Osteoblast (primary cell): Measurements from ENCODE around the gene ATP2B2. TPM values are rescaled to one million over a fixed set of nuclear protein-coding genes. Genes with fewer than 3 reads are reported as not detected.

Source experiments
- DNase-seq: peaks from one replicate; pipeline ENCODE4 v3.0.0; 2011; ENCODE audit warnings: low spot score, mixed read lengths; ENCODE audit not compliant: insufficient read length; ENCODE audit errors: missing footprints
- H2AFZ ChIP-seq: 2 replicates; pipeline ENCODE4 v1.6.0; 2011; ENCODE audit warnings: mild to moderate bottlenecking, low read length
- H3K27ac ChIP-seq: 2 replicates; pipeline ENCODE4 v1.5.1; 2011; ENCODE audit warnings: mild to moderate bottlenecking, low read depth, low read length, moderate library complexity
- H3K27me3 ChIP-seq: 2 replicates; pipeline ENCODE4 v1.6.0; 2012; ENCODE audit warnings: mild to moderate bottlenecking, control low read depth, inconsistent platforms, low read length, moderate library complexity; ENCODE audit not compliant: insufficient read depth
- H3K36me3 ChIP-seq: 2 replicates; pipeline ENCODE4 v1.5.1; 2011; ENCODE audit warnings: mild to moderate bottlenecking, low read length, control low read depth, moderate library complexity; ENCODE audit not compliant: insufficient read depth
- H3K4me1 ChIP-seq: 2 replicates; pipeline ENCODE4 v1.5.1; 2011; ENCODE audit warnings: mild to moderate bottlenecking, low read length, control low read depth, moderate library complexity; ENCODE audit not compliant: insufficient read depth
- H3K4me2 ChIP-seq: 2 replicates; pipeline ENCODE4 v1.6.0; 2011; ENCODE audit warnings: mild to moderate bottlenecking, low read length; ENCODE audit not compliant: insufficient read depth
- H3K4me3 ChIP-seq: fragments of 200-600 bp; sonication (generic); 3 replicates; pipeline ENCODE4 v1.5.1; 2012; ENCODE audit warnings: mild to moderate bottlenecking, low read length, inconsistent platforms; ENCODE audit not compliant: insufficient read depth
- H3K79me2 ChIP-seq: 2 replicates; pipeline ENCODE4 v1.6.0; 2012; ENCODE audit warnings: mild to moderate bottlenecking, low read length, control low read depth, inconsistent platforms; ENCODE audit not compliant: insufficient read depth
- H3K9me3 ChIP-seq: 2 replicates; pipeline ENCODE4 v1.5.1; 2011; ENCODE audit warnings: low read depth, low read length, control low read depth
- H4K20me1 ChIP-seq: 2 replicates; pipeline ENCODE4 v1.6.0; 2012; ENCODE audit warnings: mild to moderate bottlenecking, low read length, control low read depth; ENCODE audit not compliant: insufficient read depth
- total RNA-seq: library from RNA; depleted of rRNA; stranded (reverse); fragments of >200 nt; gene quantifications from 2 replicates; pipeline ENCODE4 v1.2.3, GENCODE V29; 2012
- TF ChIP-seq, protein P1 (sequence below): IDR thresholded peaks from 2 replicates; pipeline ENCODE4 v1.5.1; 2011; ENCODE audit warnings: mild to moderate bottlenecking, low read depth, low read length, moderate library complexity; ENCODE audit errors: extremely low read depth

Gene ATP2B2
- total RNA-seq, 1 donor, result not detected

DNA sequence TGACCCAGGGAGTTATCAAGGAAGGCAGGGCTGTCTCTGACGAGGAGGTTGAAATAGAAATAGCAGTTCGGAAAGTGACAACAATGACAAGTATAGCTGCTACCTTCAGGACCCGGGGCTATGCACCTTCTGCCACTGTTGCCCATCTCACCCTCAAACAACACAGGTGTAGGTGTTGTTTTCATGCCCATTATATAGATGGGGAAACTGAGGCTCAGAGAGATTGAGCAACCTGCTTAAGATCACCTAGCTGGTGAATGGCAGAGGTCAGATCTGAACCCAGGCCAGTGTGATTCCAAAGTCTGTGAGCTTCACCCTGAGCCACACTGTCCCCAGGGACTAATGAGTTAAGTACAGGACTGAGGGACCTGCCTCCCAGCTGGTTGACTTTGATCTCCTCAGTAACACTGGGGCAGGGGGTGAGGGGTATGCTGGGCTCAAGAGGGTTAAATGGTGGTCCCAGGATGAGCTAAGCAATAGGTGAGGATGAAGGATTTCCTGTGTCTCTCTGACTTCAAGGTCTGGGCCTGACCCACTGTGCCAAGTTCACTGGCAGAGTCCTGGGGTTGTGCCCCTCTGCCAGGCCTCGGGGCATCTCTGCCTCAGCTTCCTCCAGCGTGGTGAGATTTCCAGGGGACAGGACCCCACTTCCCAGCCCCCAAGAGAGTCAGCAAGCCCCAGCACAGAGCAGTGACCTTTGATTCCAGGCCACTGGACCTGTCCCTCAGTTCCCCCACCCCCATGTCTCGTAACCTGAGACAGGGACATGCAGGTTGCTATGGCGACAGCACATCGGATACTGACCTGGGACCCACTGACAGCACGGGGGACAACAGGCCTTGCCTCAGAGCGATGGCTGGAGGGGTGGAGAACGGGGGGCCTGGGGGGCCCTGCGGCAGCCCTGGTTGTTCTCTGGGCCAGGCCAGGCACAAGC, 35.0 kb downstream of the ATP2B2 start:
- Histone ChIP-seq H3K4me2 (no peak overlapping the region), H2AFZ (no peak overlapping the region), H3K27me3 (peaks cover 44% of the 10 kb centered on the region), H3K9me3 (no peaks in the 10 kb centered on the region), H4K20me1 (no peaks in the 10 kb centered on the region), H3K79me2 (no peaks in the 10 kb centered on the region), H3K4me3 (no peak overlapping the region), H3K27ac (no peak overlapping the region), H3K36me3 (no peaks in the 10 kb centered on the region), H3K4me1 (no peaks in the 10 kb centered on the region)
- TF ChIP-seq, protein P1, sequence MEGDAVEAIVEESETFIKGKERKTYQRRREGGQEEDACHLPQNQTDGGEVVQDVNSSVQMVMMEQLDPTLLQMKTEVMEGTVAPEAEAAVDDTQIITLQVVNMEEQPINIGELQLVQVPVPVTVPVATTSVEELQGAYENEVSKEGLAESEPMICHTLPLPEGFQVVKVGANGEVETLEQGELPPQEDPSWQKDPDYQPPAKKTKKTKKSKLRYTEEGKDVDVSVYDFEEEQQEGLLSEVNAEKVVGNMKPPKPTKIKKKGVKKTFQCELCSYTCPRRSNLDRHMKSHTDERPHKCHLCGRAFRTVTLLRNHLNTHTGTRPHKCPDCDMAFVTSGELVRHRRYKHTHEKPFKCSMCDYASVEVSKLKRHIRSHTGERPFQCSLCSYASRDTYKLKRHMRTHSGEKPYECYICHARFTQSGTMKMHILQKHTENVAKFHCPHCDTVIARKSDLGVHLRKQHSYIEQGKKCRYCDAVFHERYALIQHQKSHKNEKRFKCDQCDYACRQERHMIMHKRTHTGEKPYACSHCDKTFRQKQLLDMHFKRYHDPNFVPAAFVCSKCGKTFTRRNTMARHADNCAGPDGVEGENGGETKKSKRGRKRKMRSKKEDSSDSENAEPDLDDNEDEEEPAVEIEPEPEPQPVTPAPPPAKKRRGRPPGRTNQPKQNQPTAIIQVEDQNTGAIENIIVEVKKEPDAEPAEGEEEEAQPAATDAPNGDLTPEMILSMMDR, result no peak
- no peak for DNase-seq

DNA sequence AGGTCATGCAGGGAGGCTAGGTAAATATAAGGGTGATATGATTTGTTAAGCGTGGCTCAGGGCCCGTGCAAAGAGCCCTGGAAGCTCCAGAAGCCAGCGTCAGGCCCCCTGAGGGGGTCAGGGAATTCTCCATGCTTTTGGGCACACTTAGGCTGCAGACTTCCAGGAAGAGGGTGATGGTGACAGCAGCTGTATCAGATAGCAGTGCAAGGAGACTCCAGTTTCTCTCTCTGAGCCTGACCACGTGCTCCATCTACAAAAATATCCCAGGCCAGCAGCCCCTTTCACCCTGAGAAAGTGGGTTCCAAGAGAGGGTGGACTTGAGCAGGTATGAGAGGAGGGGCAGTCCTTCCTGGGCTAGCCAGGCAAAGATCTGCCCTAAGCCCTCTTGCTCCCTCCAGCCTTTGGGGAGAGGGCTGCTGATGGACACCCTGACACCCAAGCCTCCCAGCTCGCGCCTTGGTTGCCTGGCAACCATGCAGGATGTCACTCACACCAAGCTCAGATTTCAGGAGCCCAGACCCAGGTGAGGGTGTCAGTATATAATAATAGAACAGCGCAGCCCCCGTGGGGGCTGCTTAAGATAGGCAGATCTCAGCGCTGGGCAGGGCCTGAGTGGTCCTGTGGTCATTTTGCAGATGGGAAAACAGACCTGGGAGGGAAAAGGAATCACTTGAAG, 35.8 kb downstream of the ATP2B2 start:
- DNase-seq, result no peak
- Histone ChIP-seq H4K20me1 (no peaks in the 10 kb centered on the region), H3K27me3 (peaks cover 47% of the 10 kb centered on the region), H3K9me3 (no peaks in the 10 kb centered on the region), H3K36me3 (no peaks in the 10 kb centered on the region), H3K4me2 (no peak overlapping the region), H3K4me3 (no peak overlapping the region), H3K4me1 (no peaks in the 10 kb centered on the region), H3K79me2 (no peaks in the 10 kb centered on the region), H2AFZ (no peak overlapping the region), H3K27ac (no peak overlapping the region)
- TF ChIP-seq, protein P1, result no peak

DNA sequence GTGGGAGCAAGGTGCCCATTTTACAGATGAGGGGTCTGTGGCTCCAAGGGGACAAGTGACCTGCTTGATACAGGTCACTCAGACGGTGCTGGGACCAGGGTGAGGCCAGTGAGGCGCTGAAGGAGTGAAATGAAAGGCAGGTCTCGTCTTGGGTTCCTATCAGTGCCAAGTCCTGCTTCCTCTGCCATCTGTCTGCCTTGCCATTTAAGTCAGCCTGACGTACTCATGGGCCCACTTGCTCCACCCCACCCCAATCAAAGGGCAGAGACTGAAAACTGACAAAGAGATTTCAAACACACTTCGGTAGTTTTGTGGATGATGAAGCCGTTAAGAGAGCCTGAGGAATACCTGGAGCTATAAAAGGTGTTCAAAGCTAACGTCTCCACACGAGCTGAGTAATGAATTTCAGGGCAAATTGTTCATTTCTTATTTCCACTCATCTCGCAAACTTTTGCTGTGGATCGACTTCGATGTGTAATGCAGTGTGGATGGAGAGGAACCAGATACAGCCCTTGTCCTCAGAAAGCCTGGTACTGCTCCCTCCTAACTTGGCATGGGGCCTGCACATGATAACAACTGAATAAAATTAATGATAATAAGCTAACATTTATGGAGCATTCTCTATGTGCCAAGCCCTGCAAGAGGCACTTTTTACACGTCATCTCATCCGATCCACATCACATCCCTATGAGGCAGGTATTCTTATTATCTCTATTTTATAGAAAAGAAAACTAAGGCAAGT, 36.6 kb downstream of the ATP2B2 start:
- Histone ChIP-seq H3K4me3 (no peak overlapping the region), H4K20me1 (no peaks in the 10 kb centered on the region), H3K27me3 (peaks cover 47% of the 10 kb centered on the region), H3K9me3 (no peaks in the 10 kb centered on the region), H3K27ac (no peak overlapping the region), H2AFZ (no peak overlapping the region), H3K79me2 (no peaks in the 10 kb centered on the region), H3K36me3 (no peaks in the 10 kb centered on the region), H3K4me2 (no peak overlapping the region), H3K4me1 (no peaks in the 10 kb centered on the region)
- DNase-seq, result no peak
- TF ChIP-seq, protein P1, result no peak
